ENCODE data around the gene PRUNE2.
"Not testable (repeated sequence)": the region's sequence is repeated elsewhere in the genome, so short reads cannot be mapped to it uniquely, and the experiment has no call there.

The PRUNE2 gene

GRCh38 chr9:76699971-76700370 is 205.9 kb downstream of the PRUNE2 start:
- no peak for DNase-seq (ENCODE audit: low read depth in 2 of 2)

GRCh38 chr9:76697554-76697953 is 208.4 kb downstream of the PRUNE2 start:
- no peak for DNase-seq (ENCODE audit: low read depth in 2 of 2)

DNA sequence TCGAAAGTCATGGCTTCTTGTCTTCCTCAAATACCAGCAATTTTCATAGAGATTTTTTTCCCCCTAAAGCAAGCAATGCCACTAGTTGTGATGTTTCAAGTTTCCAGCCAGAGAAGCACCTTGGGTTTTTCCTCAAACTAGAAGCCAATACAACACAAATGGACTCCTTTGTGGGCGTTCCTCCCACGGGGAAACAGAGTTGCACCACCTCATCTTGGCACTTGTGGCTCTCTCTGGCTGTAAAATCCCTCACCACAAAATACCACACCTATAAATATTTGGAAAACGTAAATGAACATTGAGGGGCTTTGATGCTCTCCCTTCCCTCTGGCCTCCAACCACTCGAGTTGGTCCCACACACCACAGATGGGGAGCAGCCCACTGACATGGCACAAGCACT is 208.8 kb downstream of the PRUNE2 start:
- DNase-seq (ENCODE audit: low read depth in 2 of 2): no peak

GRCh38 chr9:76693912-76694311 is 212.0 kb downstream of the PRUNE2 start:
- DNase-seq (ENCODE audit: low read depth in 2 of 2): no peak

GRCh38 chr9:76692458-76693129 is 213.3 kb downstream of the PRUNE2 start:
- DNase-seq (ENCODE audit: low read depth in 2 of 2): no peak

DNA sequence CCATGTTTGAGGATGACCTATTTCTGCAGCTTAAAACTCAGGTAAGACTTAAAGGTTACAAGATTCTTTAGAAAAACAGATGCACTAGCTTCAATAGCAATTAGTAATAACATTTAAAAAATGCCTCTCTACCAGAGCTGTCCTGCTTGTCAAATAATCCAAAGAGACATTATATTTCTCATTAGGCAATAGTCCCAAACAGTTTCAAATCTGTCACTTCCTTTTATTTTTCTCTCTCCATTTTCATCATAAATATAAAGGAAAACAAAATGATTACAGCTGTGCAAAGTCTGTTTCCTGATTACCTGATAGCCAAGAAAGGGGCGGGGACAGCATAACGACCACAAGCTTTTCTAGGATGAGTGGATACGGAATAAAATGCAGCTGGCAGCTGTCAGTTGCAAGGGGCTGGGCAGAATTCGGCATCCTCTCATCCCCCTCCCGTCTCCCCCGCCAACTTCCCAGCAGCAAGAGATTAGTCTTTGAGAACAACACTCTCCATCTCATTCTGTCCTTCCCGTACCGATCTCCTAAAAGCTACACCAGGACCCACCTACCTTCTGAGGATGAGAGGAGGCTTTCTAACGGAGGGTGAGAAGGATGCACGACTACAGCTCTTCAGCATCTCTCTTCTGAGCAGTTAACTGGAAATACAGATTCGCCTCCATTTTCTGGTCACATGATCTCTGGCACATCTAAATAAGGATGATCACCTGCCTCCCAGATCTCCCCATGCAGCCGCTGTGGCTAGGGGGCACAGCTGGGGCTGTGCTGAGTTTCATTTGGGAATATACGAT is 214.2 kb downstream of the PRUNE2 start:
- DNase-seq (ENCODE audit: low read depth in 2 of 2): no peak

DNA sequence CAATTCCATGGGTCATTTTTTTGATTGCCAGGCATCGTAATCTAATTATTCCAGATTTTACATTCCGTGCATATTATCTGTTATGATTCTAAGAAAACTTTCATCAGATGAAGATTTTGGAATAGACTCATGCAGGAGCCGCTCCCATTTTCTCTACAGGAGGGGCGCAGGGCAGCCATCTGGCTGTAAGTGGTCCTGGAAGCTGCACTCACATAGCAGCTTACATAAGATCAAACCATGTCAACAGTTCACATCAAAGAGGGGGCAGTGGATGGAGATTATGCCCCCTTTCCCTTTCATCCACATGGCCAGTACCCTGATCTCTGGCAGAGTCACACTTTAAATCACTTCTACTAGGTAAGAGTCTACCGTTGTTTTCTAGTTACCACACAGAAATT is 214.9 kb downstream of the PRUNE2 start:
- DNase-seq (ENCODE audit: low read depth in 2 of 2): no peak

- no peak for DNase-seq (ENCODE audit: low read depth in 2 of 2)
Measured at GRCh38 chr9:76690246-76690972, 215.5 kb downstream of the PRUNE2 start.

- no peak for DNase-seq (ENCODE audit: low read depth in 2 of 2)
Measured at GRCh38 chr9:76688471-76689238, 217.3 kb downstream of the PRUNE2 start.

DNA sequence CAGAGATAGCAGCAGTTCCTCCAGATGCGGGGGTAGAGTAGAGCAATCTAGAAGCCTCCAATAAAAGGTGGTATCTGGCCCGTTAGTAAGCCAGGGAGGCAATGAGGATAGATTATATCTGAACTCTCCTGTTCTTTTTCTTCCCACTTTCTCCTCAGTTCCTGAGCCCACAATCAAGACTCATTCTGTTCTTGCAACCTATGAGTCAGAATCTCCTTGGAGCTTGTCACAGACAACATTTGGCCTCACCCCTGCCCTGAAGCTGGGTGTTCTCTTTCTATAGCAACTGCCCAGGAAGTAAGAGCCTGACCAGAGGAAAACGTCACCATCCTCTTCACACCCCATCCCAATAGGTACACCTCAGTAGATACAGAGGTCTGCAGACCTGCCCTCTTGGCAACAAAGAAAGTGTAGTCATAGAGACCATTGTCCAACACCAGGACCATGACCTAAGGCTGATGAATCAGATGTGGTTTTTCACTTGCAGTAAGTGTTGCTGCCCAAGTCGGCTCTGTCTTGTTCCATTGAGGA is 218.0 kb downstream of the PRUNE2 start:
- DNase-seq (ENCODE audit: low read depth in 2 of 2): no peak

- DNase-seq (ENCODE audit: low read depth in 2 of 2): no peak
Measured at GRCh38 chr9:76686756-76687155, 219.2 kb downstream of the PRUNE2 start.

DNA sequence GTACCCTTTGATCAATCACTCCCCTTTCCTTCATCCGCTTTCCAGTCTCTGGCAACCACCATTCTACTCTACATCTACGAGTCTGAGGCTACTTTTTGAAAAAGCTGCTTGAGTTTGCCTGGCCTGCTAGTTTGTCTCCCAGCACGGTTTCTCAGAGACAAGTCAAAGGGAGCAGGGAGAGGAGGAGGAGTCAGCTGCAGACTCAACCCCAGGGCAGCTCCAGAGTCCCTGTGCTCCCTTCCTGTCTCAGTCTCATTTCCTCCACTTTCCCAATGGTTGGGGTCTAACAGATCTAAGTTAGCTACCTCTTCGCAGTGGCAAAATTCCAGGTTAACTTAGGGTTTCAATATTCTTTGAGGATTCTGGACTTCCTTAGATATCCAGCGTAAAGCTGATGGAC is 221.7 kb downstream of the PRUNE2 start:
- DNase-seq (ENCODE audit: low read depth in 2 of 2): no peak

DNA sequence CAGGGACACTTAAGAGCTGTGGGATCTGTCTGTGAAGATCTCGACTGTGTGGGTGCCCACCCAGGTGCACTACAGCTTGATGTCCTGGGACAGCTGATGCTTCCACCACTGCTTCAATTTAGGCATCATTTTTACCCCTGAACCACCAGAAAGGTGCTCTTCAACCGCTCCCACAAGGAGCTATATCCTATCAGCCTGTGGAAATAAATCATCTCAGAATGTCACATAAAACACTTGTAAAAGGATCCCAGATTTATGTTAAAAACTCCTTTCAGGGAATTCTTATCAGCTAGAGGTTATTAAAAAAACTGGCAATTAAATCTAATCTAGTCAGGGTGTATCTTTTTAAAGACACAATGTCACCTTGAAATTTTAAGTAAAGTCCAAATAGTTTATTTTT is 224.4 kb downstream of the PRUNE2 start:
- no peak for DNase-seq (ENCODE audit: low read depth in 2 of 2)

- DNase-seq (ENCODE audit: low read depth in 2 of 2): no peak
Measured at GRCh38 chr9:76680716-76681425, 225.0 kb downstream of the PRUNE2 start.

GRCh38 chr9:76677481-76678055 is 228.3 kb downstream of the PRUNE2 start:
- DNase-seq (ENCODE audit: low read depth in 2 of 2): no peak

GRCh38 chr9:76676857-76677256 is 229.1 kb downstream of the PRUNE2 start:
- no peak for DNase-seq (ENCODE audit: low read depth in 2 of 2)

- DNase-seq (ENCODE audit: low read depth in 2 of 2): no peak
Measured at GRCh38 chr9:76667521-76667957, 238.4 kb downstream of the PRUNE2 start.

DNA sequence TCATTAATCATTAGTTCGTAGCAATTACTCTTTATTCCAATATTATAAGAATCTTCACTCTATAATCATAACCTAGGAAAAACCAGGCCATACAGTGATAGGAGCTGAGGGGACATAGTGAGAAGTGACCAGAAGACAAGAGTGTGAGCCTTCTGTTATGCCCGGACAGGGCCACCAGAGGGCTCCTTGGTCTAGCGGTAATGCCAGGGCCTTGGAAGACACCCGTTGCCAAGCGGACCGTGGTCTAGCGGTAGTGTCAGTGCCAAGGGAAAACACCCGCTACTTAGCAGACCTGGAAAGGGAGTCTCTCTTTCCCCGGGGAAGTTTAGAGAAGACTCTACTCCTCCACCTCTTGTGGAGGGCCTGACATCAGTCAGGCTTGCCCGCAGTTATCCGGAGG is 239.9 kb downstream of the PRUNE2 start:
- DNase-seq (ENCODE audit: low read depth in 2 of 2): not testable (repeated sequence)

- no peak for DNase-seq (ENCODE audit: low read depth in 2 of 2)
Measured at GRCh38 chr9:76665458-76665857, 240.5 kb downstream of the PRUNE2 start.

DNA sequence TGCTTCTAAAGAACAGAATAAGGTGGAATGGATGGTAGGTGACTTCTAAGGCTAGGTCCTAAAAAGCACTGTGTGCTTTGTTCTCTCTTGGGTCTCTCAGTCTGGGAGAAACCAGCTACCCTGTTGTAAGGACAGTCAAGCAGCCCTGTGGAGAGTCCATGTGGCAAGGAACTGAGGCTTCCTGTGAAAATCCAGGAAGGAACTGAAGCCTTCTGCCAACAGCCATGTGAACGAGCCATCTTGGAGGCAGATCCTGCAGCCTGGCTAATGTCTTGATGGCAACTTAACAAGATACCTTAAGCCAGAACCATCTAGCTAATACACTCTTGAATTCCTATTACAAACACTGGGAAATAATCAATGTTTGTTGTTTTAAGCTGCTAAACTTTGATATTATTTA is 241.8 kb downstream of the PRUNE2 start:
- no peak for DNase-seq (ENCODE audit: low read depth in 2 of 2)
